ENCODE results near the gene MOB3A. TPM values are rescaled to one million over a fixed set of nuclear protein-coding genes. Genes with fewer than 3 reads are reported as not detected.

Gene MOB3A
- total and polyA plus RNA-seq, 2 of the 8 experiments (the other 6 are each of a cell fraction or from before 2014, with no cell fraction given), result 9.2 to 9.6 TPM

GRCh38 chr19:2089001-2089711 is 7.0 kb downstream of the MOB3A start:
- Histone ChIP-seq H3K23ac (ENCODE audit: insufficient read length) (no peak overlapping the region), H3K79me2 (ENCODE audit: control insufficient read depth in 1 of 2, insufficient read depth in 2 of 2, low read length in 2 of 2) (no peaks in the 10 kb centered on the region), H2AFZ (ENCODE audit: low read length) (no peak overlapping the region), H2BK12ac (ENCODE audit: low read depth, low read length) (0 out of 2 replicates have a peak overlapping the region, but pooled peaks have one; percentile 22), H3K18ac (ENCODE audit: extremely low read depth, low read length) (no peak overlapping the region), H3K4ac (replicated peaks; ENCODE audit: insufficient read length, low read depth, low read length) (no peak overlapping the region), H3K14ac (ENCODE audit: insufficient read length) (no peak overlapping the region), H2BK20ac (ENCODE audit: low read length) (no peak overlapping the region), H3K9ac (replicated peaks in 1 of 4; ENCODE audit: extremely low read depth in 1 of 4, low read depth in 3 of 4, low read length in 3 of 4) (no peak overlapping the region), H3K4me2 (ENCODE audit: insufficient read depth in 1 of 2, low read depth in 2 of 2, low read length in 2 of 2) (no peak overlapping the region), H3K9me3 (ENCODE audit: insufficient read depth in 2 of 2, low read depth in 1 of 2, low read length in 1 of 2) (no peaks in the 10 kb centered on the region), H3K4me1 (replicated peaks in 1 of 4; ENCODE audit: control insufficient read depth in 3 of 4, insufficient read depth in 4 of 4, low read length in 3 of 4) (peaks cover 0 to 7% (median 4%) of the 10 kb centered on the region in 4 experiments; a peak in 3 of 7 replicates), H3K79me1 (ENCODE audit: low read depth, low read length) (no peaks in the 10 kb centered on the region), H3K4me3 (ENCODE audit: extremely low read depth in 1 of 4, insufficient read depth in 2 of 4, low read depth in 3 of 4, low read length in 4 of 4) (no peak overlapping the region), H3K27ac (ENCODE audit: low read depth, low read length) (0 out of 2 replicates have a peak overlapping the region, but pooled peaks have one; percentile 1), H3K56ac (replicated peaks; ENCODE audit: insufficient read length, low read depth, low read length) (no peak overlapping the region), H3K36me3 (ENCODE audit: control insufficient read depth in 2 of 4, insufficient read depth in 4 of 4, low read length in 3 of 4) (no peaks in the 10 kb centered on the region), H2BK5ac (ENCODE audit: low read depth, low read length) (peak overlapping the region; percentile 35; the same call in 1 of the 2 replicates), H4K91ac (replicated peaks; ENCODE audit: insufficient read length, low read length) (no peak overlapping the region), H2BK120ac (replicated peaks; ENCODE audit: low read depth, low read length) (no peak overlapping the region), H2BK15ac (ENCODE audit: low read length) (0 out of 2 replicates have a peak overlapping the region, but pooled peaks have one; percentile 16), H2AK5ac (ENCODE audit: low read depth, low read length) (no peak overlapping the region), H4K20me1 (replicated peaks in 1 of 2; ENCODE audit: control insufficient read depth in 1 of 2, insufficient read depth in 2 of 2, low read length in 2 of 2) (no peaks in the 10 kb centered on the region), H4K5ac (ENCODE audit: insufficient read length, low read depth, low read length) (no peak overlapping the region), H3K23me2 (ENCODE audit: low read depth, low read length) (no peaks in the 10 kb centered on the region), H4K8ac (ENCODE audit: extremely low read depth, insufficient read depth, low read length) (no peak overlapping the region), H3K27me3 (replicated peaks in 1 of 4; ENCODE audit: control insufficient read depth in 3 of 4, extremely low read depth in 1 of 4, insufficient read depth in 3 of 4, low read length in 3 of 4) (no peaks in the 10 kb centered on the region)
- ChIA-PET CTCF (ENCODE audit: partially characterized antibody) (interaction anchor here (1.1 to 2.0 kb wide), 5 partner anchors 13 to 143 kb away, joined by 3 to 6 read pairs (median 4); no protein-coding TSS in a partner anchor), POLR2A (ENCODE audit: partially characterized antibody) (interaction anchor here (0.7 to 1.1 kb wide), 2 partner anchors 10 to 144 kb away, joined by 3 read pairs; no protein-coding TSS in a partner anchor)
- no peak for FAIRE-seq
- no peak for DNase-seq (ENCODE audit: low read depth in 1 of 2, low spot score in 2 of 2)
- WGBS, 2 experiments (ENCODE audit: extremely low coverage in 1 of 2, insufficient coverage in 1 of 2, insufficient read length in 1 of 2, insufficient replicate concordance in 2 of 2, low coverage in 1 of 2, low lambda C conversion rate in 2 of 2, missing lambda C conversion rate in 1 of 2), result 91% methylated on average over 16 of the region's 16 CpGs; no CpG with 5 or more reads in 1 of the 2 experiments
- no peak for TF ChIP-seq FOSL1 (IDR thresholded peaks at IDR 0.05; ENCODE audit: insufficient read depth, low read depth, low read length)
- TF ChIP-seq CTCF (IDR thresholded peaks at IDR 0.05; ENCODE audit: control extremely low read depth in 1 of 3, insufficient read depth in 1 of 3, low read depth in 1 of 3, low read length in 3 of 3), result no peak
- TF ChIP-seq E2F6 (IDR thresholded peaks at IDR 0.05), result no peak
- no peak for TF ChIP-seq CREB1 (IDR thresholded peaks at IDR 0.05)
- no peak for TF ChIP-seq SIX5 (IDR thresholded peaks at IDR 0.05; ENCODE audit: low read depth, low read length)
- no peak for TF ChIP-seq POU5F1 (IDR thresholded peaks at IDR 0.05; ENCODE audit: low read depth, low read length)
- no peak for TF ChIP-seq TBP (IDR thresholded peaks at IDR 0.05; ENCODE audit: low read depth, low read length)
- TF ChIP-seq TAF1 (IDR thresholded peaks at IDR 0.05; ENCODE audit: low read depth, low read length), result no peak
- no peak for TF ChIP-seq CEBPB (IDR thresholded peaks at IDR 0.05; ENCODE audit: low read depth, low read length)
- no peak for TF ChIP-seq HDAC6 (IDR thresholded peaks at IDR 0.05; ENCODE audit: low read depth, low read length)

All from H1 (cell line).